H7 (cell line): ENCODE results near the gene ATXN7L1. TPM values are rescaled to one million over a fixed set of nuclear protein-coding genes. Genes with fewer than 3 reads are reported as not detected.
A peak's percentile ranks its signal among the peaks of the same experiment; 100 is the strongest.

Experiments used
- DNase-seq: peaks from one replicate; pipeline ENCODE4 v3.0.0; 2012
- H3K27me3 ChIP-seq: 2 replicates; pipeline ENCODE4 v1.6.0; 2011; ENCODE audit warnings: mild to moderate bottlenecking, low read length; ENCODE audit not compliant: control insufficient read depth, insufficient read depth
- H3K36me3 ChIP-seq: replicated peaks from 2 replicates; pipeline ENCODE4 v1.5.1; 2011; ENCODE audit warnings: low read length; ENCODE audit not compliant: control insufficient read depth, insufficient read depth
- H3K4me3 ChIP-seq: 2 replicates; pipeline ENCODE4 v1.5.1; 2011; ENCODE audit warnings: low read depth, mild to moderate bottlenecking, control low read depth, low read length, moderate library complexity; ENCODE audit not compliant: insufficient read depth
- total RNA-seq: library from RNA; depleted of rRNA; stranded (reverse); fragments of >200 nt; shearing (Covaris generic); gene quantifications from 2 replicates; pipeline ENCODE4 v1.2.3, GENCODE V29; 2014

The ATXN7L1 gene
- total RNA-seq, 1 experiment from 2014 or later, result 10.8 TPM

DNA sequence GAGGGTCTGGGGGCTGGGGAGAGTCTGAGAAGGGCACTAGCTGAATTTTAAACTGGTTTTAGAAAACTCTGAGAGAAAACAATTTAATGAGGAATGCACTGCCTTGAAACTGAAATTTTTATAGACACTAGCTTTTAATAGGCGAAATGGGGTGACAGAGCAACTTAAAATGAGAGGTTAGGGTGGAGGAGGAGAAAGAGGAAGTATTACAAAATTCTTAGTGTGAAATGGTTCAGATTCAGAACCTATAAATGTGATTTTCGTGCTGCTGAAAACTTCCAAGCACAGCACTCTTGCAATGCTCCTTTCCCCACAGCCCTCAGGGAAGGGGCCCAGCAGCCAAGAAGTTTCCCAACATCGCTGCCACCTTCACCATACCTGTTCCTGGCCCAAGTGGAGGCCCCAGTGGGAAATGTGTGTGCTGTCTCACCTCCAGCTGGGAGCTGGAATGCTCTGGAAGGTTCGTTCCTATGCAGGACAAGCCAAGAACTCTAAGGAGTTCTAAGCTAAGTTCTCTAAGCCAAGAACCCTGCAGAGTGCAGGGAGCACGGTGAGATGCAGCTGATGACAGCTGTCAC is 60.0 kb downstream of the ATXN7L1 start:
- Histone ChIP-seq H3K4me3 (no peak overlapping the region), H3K36me3 (no peaks in the 10 kb centered on the region), H3K27me3 (no peaks in the 10 kb centered on the region)
- no peak for DNase-seq

DNA sequence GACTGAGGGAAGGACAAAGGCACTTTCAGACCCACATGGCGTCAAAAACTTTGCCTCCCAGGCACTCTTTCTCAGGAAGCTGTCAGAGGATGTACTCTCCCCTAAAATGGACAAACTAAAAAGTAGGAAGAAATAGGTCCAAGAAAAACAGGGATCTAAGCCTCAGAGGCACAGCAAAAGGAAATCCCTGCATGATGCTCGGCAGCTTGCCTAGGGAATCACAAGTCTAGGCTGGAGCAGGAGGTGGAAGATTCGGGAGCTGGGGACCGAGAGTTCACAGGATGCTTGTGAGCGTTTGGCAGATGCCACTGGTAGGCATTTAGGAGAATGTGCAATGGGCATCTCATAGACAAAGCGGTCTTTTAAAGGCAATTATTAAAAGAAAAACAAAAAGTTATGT is 60.8 kb downstream of the ATXN7L1 start:
- no peak for DNase-seq
- Histone ChIP-seq H3K36me3 (no peaks in the 10 kb centered on the region), H3K27me3 (no peaks in the 10 kb centered on the region), H3K4me3 (no peak overlapping the region)

DNA sequence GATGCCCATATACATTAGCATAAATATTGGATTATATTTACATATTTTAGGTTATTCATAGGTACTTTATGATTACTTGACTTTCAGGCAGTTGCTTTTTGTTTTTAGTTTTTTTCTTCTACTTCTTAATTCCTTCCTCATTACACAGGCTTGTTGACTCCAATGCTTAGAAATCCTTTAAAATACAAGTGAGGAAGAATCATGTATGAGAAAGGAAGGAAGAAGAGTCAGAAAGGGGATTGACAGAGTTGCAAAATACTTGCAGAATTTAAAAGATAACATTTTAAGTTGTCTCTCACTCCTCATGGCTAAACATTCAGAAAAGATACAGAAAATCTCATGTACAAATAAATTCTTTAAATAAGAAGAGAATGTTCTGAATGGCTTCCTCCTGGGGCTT is 61.9 kb downstream of the ATXN7L1 start:
- Histone ChIP-seq H3K36me3 (no peaks in the 10 kb centered on the region), H3K27me3 (no peaks in the 10 kb centered on the region), H3K4me3 (no peak overlapping the region)
- DNase-seq, result no peak

DNA sequence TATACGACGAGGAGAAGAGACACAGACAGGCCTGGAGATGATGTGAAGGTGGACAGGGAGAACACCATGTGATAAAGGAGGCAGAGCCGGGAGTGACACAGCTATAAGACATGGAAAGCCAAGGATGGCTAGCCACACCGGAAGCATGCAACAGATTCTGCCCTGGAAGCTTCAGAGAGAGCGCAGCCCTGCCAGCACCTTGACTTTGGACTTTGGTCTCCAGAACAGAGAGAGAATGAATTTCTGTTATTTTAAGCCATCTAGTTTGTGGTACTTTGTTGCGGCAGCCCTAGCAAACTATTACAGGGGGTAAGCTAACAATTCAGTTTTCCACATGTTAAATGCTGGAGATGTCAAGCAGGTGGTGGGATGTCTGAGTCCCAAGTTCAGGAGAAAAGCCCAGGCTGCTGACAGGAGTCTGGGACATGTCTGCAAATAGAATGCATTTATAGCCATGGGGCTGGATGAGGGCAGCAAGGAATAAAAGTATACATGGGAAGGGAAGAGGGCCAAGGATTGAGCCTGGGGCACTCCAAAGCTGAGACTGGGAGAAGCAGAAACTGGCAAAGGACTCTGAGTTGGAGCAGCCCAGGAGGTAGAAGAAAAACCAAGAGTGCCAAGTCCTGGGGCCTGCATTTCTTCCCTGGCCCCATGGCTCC is 65.1 kb downstream of the ATXN7L1 start:
- no peak for DNase-seq
- H3K36me3 ChIP-seq, result no peaks in the 10 kb centered on the region
- H3K4me3 ChIP-seq, result no peak overlapping the region
- no peaks in the 10 kb centered on the region for H3K27me3 ChIP-seq

DNA sequence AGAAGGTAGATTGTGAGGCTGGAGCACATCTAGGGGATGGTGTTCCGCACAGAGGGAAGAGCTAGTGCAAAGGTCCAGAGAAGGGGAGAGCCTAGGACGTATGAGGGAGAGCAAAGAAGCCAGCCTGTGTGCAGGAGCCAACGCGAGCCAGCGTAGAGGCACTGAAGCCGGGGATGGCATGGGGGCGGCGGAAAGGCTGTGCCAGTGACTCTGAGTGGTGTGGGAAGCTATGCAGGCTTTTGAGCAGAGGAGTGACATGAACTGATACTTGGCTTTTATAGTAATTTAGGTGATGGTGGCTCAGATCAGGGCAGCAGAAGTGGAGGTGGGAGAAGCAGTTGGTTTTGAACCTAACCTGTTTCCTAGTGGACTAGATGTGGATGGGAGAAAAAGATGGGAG is 65.8 kb downstream of the ATXN7L1 start:
- Histone ChIP-seq H3K27me3 (no peaks in the 10 kb centered on the region), H3K36me3 (no peaks in the 10 kb centered on the region), H3K4me3 (no peak overlapping the region)
- no peak for DNase-seq

DNA sequence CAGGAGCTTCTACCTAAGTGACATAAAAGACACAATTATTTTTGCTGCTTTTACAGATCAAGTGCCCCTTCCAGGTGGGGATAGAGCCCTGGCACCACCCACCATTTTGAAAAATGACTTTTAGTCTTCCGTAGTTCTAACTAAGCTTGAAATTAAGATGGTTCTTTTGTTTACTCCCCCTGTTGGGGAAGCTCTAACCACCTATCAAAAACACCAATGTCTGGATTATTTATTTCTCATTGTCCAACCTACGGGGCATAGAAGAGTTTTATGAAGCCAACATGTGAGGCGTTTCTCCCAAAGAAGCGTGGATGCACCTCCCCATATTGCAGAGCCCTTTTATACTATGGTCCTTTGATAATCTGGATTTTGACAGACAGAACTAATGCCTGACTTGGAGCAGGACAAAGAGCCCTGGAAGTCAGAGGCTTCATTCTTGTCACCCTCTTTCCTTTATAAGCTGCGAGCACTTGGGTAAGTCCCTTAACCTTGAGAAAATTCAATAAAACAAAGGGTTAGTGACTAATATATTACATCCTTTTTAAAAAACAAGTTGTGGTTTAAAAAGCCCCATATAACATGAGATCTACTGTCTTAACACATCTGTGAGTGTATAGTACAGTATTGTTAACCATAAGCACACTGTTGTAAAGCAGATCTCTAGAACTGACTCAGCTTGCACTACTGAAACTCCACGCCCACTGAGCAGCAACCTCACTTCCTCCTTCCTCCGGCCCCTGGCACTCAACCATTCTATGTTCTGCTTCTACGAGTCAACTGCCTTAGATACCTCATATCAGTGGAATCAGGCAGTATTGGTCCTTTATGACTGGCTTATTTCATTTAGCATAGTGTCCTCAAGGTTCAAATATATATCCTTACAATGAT is 67.5 kb downstream of the ATXN7L1 start:
- DNase-seq, result no peak

DNA sequence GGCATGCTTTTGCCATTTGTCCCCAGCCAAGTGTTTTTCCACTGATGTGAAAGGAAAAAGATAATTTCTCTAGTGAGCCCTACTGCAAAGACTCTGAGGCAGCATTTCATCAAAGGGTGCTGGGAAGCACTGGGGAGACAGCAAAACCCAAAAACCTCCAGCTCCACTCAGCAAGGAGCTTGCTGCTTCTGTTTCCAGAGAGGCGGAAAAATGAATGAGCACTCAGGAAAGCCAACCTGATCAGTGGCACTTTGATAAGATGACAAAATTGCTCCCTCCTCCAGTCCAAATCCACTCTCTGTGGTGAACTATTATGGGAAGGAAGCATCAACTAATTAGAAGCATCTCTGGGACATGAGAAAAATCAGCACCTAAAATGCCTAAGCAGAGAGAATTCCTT is 68.2 kb downstream of the ATXN7L1 start:
- H3K4me3 ChIP-seq, result no peak overlapping the region
- no peak for DNase-seq
- H3K36me3 ChIP-seq, result no peaks in the 10 kb centered on the region
- no peaks in the 10 kb centered on the region for H3K27me3 ChIP-seq

More for the DNA sequence above, 67.5 kb downstream of the ATXN7L1 start:
- Histone ChIP-seq H3K4me3 (no peak overlapping the region), H3K36me3 (no peaks in the 10 kb centered on the region), H3K27me3 (no peaks in the 10 kb centered on the region)

DNA sequence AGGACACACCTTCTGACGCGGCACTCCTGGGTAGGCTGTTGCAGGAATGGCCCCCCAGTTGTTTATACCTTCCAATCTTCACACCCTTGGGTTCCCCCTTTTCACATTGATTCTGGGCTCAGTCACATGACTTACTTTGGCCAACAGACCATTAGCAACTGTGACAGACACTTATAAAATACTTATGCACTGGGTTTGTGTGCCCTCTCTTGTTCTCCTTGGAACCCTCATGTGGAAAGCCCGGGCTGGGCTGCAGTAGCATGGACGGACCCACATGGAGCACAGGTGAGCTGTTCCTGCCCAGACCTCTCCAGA is 69.0 kb downstream of the ATXN7L1 start:
- DNase-seq, result no peak
- Histone ChIP-seq H3K4me3 (no peak overlapping the region), H3K27me3 (no peaks in the 10 kb centered on the region), H3K36me3 (no peaks in the 10 kb centered on the region)

DNA sequence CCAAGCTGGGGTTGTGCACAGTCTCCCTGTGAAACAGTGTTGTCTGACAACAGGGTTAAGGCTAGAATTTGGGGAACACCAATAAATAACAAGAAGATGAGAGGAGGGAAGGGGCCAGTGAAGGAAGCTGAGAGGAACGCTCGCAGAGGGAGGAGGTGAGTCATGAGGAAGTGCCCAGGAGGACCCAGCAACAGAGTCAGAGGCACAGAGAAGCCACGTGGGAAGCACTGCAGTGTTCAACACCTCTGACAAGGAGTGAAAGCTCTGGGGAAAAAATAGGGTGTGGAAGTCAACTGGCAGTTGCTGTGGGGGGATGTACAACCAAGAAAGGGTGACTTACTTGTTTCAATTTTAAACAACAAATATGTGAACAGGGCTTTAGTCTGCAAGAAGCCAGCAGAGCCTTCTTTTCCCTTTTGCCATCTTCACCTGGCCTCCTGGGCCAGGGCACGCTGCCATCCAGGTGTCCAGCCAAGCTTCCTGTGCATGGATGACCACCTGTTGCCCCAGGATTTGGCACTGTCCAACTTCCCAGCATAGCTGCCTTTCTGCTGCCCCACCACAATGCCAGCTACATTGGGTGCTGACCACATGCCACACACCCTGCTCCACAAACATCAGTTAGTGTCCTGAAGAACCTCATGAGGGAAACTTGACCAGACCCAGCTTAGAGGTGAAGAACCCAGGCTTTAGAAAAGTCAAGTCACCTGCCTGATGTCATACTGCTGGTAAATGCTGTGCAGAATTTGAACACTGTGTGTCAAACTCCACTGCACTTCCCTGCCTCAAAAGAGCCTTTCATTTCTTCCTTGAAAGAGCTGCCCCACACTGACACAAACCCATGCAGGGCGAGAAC is 69.6 kb downstream of the ATXN7L1 start:
- no peak for DNase-seq
- H3K27me3 ChIP-seq, result no peaks in the 10 kb centered on the region
- no peaks in the 10 kb centered on the region for H3K36me3 ChIP-seq
- no peak overlapping the region for H3K4me3 ChIP-seq

DNA sequence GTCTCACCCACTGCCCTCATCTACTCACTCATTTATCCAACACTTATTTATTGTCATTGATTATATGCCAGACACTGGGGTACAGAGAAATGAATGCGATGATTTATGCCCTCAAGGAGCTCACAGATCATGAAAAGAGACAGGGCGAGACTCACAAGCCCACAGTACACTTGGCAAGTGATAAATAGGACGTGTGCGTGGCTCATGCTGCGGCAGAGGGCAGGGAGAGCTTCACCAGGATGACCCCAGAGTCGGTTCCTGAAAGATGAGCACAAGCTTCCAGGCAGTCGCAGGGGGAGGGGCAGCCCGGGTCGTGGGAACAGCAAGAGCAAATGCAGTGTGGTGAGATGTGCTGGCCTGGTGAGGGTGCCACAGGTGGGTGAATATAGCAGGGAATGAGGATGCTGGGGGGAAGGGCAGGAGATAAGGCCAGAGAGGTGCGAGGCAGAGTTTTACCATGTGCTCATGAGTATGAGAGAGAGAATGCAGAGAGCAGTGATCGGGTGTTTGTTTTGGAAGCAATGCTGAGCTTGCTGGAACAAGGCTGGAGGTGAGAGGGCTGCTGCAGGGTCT is 70.9 kb downstream of the ATXN7L1 start:
- peak; percentile 71 for DNase-seq
- no peaks in the 10 kb centered on the region for H3K27me3 ChIP-seq
- H3K4me3 ChIP-seq, result no peak overlapping the region
- no peaks in the 10 kb centered on the region for H3K36me3 ChIP-seq

DNA sequence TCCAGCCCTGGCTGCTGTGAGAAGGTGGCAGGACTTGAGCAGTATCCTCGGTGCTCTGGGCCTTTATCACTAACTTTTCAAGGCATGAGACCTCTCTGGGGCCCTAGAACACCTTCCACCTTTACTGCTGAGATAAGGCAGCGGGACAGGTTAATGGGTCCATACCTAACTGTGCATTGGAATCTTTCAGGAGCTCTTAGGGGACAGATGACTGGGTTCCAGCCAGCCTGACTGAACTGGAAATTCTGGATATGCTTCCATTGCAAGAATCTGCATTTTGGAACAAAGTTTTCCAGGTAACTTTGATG is 73.0 kb downstream of the ATXN7L1 start:
- no peaks in the 10 kb centered on the region for H3K36me3 ChIP-seq
- DNase-seq, result no peak
- no peaks in the 10 kb centered on the region for H3K27me3 ChIP-seq
- H3K4me3 ChIP-seq, result no peak overlapping the region

DNA sequence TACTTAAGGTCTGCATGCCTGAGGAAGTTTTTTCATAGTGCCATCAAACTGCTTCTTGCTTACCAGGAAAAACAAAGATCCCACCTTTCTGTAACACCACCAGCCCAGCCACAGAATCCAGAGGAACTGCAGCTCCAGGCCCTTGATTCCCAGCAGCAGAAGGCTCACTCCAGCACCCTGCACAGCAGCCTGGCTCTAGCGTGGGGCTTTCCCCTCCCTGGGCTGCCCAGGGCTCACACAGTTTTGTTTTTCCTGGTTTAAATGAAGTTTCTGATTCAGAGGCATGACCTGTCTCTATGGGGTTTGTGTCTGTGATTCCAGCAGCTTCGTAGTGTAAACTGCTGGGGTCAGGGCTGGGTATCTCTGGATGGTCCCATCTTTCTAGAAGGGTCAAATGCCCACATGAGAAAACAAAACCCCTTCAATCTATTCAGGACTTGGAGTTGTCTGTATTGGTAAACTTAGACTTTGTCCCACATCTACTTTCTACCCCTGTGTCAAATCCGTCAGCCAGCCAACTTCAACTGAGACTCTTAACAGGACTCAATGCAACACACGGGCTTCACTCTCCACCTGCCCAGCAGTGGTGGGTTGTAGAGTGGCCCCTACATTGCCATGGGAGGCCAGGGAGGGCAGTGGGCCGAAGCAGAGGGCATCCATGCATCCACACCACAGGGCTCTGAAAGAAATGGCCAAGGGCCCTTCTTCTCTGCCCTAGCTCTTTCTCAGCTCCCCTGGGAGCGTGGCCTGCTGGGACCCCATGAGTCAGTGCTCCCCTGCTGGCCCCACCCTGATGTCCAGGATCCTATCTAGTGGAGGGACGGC is 73.6 kb downstream of the ATXN7L1 start:
- Histone ChIP-seq H3K4me3 (no peak overlapping the region), H3K36me3 (no peaks in the 10 kb centered on the region), H3K27me3 (no peaks in the 10 kb centered on the region)
- no peak for DNase-seq

DNA sequence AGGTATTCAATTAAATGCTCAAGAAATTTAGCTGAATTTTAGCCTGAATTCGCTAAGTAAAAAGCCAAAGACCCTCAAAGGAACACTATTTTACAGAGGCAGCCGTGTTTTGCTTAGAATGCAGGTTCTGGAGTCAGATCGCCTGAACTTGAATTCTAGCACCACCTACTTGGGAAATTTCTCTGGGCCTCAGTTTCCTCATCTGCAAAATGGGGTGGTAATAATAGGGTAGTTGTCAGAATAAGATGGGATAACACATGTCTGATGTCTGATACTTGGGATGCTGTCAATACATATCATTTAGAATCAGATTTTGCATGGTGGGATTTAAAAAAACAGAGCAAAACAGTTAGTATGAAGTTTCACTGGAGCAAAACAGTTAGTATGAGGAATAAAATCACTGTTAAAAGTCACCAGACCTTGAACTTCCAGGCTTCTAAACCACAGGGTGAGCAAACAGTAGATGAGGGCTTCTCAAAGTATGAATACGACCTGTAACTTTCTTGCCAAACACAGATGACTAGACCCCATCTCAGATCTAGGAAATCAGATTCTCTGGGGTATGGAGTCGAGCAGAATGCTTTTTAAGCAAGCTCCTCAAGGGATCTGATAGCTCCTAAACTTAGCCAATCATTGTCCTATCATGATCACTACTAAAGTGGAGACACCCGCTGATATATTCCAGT is 75.4 kb downstream of the ATXN7L1 start:
- no peaks in the 10 kb centered on the region for H3K27me3 ChIP-seq
- H3K4me3 ChIP-seq, result no peak overlapping the region
- DNase-seq, result no peak
- no peaks in the 10 kb centered on the region for H3K36me3 ChIP-seq
